GM10266 (cell line): Measurements from ENCODE around the gene CACTIN.
A peak's percentile ranks its signal among the peaks of the same experiment; 100 is the strongest.
"Not testable (repeated sequence)": the region's sequence is repeated elsewhere in the genome, so short reads cannot be mapped to it uniquely, and the experiment has no call there.

Experiments
- DNase-seq: peaks from one replicate; pipeline ENCODE4 v3.0.0; 2012; ENCODE audit errors: extremely low spot score
- CTCF ChIP-seq: IDR thresholded peaks from 2 replicates; pipeline ENCODE4 v1.5.1; 2012; ENCODE audit warnings: mild to moderate bottlenecking, low read depth; ENCODE audit not compliant: control insufficient read depth, insufficient read depth; ENCODE audit errors: missing control alignments

CACTIN gene

DNA sequence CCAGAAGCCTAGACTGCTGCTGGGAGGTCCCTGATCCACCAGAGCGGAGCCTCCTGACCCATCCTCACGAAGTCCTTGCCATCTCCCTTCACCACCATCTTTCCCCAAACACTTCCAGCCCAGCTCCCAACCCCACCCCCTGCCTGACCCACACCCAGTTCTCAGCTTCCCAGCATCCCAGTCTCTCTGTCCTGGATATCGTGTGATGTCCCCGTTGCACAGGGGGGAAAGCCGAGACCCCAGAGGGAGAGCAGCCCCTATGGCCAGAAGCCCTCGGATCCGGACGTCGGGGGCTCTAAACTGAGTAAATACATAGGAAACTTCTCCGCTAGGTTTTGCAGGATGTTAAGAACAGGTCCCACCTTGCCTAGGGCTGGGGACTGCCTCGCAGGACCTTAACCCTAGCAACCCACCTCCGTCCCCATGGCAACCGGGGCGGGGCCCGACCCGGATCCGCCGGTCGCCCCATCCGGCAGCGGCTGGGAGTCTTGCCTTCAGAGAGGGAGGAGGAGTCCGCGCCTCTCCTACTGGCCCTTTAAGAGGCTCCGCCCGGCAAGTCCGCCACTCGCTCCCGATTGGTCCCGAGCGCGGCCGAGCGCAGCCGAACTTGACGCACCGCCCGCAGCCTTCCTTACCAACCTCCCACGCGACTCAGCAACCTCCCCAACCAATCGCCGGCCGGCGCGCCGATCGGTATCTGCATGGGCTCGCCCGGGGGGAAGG lies 54.3 kb downstream of the CACTIN start:
- TF ChIP-seq CTCF: no peak
- peak; percentile 99 for DNase-seq

GRCh38 chr19:3570606-3571011 lies 56.0 kb downstream of the CACTIN start:
- no peak for TF ChIP-seq CTCF
- no peak for DNase-seq

GRCh38 chr19:3570042-3570441 lies 56.5 kb downstream of the CACTIN start:
- DNase-seq: not testable (repeated sequence)

DNA sequence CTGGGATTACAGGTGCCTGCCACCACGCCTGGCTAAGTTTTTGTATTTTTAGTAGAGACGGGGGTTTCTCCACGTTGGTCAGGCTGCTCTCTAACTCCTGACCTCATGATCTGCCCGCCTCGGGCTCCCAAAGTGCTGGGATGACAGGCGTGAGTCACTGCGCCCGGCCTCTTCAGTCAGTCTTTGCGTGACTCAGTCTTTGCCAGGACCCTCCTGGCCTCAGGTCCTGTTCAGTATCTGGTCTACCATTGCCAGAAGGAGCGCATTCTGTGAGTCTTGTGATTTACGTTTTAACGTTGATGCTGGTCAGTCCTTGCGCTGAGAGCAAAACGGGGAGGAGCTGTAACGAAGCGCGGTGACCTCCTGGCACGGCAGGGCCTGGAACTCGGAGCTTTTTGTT lies 61.5 kb downstream of the CACTIN start:
- no peak for TF ChIP-seq CTCF
- DNase-seq: no peak

DNA sequence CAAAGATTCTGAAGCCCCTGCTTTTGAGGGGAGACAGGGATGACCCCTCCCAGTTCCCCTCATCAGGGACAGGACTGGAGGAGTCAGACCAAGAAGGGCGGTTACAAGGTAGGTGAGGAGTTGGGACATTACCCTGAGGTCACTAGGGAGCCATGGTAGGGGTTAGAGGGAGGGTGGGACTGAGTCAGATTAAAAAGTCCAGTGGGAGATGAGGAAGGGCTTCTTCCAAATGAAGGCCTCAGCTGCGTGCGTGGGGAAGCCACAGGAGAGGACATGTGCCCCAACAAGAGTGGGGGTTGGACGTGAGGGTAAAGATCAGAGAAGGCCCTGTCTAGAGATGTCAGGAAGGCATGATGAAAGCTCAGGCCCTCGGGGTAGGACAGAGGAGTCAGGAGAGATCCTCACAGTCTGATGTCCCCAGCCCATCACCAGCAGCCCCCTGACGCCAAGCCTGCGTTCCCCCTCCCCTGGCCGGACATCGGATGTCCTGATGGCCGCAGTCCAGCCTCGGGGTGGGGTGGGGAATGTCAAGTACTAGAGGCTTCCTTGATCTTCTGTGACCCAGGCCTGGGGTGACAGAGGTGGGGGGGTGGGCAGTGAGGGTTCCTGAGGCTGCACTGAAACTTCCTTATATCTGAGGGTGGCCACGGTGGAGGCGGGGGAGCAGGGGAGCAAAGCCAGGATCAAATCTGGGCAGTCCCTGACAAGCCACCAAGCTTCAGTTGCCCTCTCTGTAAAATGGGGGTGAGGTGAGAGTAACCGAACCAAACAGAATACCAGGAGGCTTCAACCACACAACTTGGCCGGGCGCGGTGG lies 62.7 kb downstream of the CACTIN start:
- no peak for TF ChIP-seq CTCF

More for the DNA sequence above, 62.7 kb downstream of the CACTIN start:
- no peak for DNase-seq
